ENCODE measurements around the gene MYO1F.

DNA sequence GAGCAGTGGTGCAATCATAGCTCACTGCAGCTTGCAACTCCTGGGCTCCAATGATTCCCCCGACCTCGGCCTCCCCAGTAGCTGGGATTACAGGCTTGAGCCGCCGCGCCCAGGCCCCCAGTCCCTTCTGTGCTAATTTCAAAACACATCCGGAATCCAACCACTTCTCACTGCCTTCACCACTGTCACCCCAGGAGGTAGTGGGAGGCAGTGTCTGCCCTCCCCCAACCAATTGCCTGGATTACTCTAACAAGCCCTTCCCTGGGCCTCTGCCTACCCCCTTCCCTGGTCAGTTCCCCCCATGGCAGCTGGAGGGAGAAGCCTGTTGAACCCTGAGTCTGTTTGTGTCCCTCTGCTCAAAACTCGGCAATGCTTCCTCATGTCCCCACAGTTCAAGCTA, 77.1 kb downstream of the MYO1F start:
- TF ChIP-seq POLR2A (IDR thresholded peaks at IDR 0.05; ENCODE audit: low read depth, low read length) (no peak), TAF1 (IDR thresholded peaks at IDR 0.05; ENCODE audit: borderline replicate concordance, low read depth, low read length) (no peak)

Measured in GM12892 (cell line).